ENCODE data around the gene MEN1.

Gene MEN1

DNA sequence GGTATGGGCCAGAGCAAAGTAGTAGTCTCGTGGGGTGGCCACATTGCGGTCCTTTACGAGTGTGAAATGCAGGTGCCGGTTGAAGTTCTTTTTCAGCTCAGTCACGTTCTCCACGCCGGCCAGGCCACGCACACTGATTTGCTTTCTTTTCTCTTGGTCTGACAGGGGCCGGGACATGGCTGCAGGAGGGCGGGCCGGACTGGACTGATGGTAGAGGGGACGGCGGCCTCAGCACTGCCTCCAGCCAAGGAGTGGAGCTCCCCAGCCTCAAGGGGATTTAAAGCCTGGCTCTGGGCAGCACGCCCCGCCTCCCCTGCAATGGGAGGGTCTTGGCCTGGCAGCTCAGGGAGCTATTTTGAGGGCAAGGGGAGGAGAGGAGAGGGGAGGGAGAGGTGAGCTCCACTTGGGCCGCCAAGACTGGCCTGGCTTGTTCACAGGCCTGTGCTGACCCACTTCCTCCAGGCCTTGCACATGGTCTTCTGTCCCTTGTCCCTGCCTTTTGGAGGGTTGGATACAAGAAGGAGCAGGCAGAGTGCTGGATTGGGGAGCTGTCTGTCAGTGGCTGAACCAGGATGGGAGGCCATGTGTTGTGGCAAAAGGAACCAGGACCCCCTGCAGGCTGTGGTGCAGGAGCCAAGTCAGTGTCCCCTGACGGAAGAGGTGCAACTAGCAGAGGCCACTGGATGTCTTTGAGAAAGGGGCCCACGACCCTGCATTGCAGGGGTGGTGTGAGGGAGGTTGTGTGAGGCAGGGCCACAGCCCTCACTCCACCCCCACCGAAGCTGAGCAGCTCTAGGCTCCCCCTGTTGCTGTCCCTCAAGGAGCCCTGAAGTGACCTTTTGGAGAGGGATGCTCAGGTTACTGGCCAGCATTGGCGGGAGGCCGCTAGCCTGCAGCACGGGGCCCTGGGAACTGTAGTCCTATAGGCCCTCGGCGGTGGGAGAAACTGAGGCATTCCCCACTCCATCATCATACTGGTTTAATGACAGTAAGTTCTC, 50.3 kb downstream of the MEN1 start, which contains the start of gene PYGM:
TSS of gene PYGM (minus strand) at position 253 of the 998 bp plus-strand sequence. CDS start at position 177, 76 bp downstream.
- peak in 1 of 2 donors; percentile 51 for DNase-seq

DNA sequence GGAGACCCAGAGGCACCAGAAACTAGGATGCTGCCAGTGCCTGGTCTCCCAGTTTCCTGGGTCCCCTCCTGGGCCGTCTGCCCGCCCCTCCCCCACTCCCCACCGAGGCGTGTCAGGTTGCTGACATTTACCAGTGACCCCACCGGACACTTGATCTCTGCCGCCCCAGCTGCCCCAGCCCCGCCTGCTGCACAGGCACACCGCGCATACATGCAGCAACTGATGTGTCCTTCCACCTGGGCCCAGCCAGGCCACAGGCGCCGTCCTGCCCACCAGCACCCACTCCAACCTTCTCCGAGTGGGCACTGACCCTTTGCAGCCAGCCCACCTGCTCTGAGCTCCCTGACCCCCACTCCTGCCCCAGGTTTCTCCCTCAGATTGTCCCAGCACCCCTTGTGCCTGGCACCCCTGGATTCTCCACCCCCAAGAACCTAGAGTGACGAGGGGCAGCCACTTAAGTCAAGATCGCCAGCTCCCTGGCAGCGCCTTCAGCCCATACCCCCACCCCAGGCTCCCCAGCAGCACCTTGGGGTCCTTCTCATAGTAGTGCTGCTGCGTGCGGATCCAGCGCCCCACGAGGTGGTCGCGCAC, 51.1 kb downstream of the MEN1 start:
- DNase-seq: no peak

DNA sequence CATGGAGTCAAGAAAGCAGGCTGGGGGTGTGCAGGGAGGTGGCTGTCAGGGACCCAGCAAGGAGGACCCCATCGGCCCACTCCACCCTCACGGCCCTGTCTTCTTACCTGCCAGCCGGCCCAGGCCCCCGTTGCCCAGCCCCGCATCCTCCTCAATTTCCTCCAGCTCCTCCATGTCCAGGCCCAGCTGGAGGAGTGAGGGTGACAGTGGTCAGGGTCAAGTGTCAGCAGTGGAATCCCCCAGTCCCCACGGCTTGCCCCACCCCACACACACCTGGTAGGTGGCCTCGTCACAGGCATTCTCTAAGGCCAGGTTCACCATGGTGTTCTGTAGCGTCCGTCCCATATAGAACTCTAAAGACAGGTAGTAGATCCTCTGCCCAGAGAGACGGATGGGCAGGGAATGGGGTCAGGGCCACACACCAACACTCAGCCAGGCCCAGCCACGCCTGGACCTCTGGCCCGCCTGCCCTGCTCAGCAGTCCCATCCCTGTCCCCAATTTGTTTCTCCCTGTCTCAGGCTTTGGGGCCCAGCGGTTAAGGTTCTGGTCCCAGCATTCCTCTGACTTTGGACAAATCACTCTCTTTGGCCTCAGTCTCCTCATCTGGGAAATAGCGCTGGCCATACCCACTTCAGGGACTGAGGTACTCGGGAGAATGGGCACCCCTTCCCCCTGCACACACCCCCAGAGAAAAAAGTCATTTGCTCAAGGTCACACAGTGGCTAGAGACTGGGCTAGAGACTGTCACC, 51.8 kb downstream of the MEN1 start:
- no peak for DNase-seq

DNA sequence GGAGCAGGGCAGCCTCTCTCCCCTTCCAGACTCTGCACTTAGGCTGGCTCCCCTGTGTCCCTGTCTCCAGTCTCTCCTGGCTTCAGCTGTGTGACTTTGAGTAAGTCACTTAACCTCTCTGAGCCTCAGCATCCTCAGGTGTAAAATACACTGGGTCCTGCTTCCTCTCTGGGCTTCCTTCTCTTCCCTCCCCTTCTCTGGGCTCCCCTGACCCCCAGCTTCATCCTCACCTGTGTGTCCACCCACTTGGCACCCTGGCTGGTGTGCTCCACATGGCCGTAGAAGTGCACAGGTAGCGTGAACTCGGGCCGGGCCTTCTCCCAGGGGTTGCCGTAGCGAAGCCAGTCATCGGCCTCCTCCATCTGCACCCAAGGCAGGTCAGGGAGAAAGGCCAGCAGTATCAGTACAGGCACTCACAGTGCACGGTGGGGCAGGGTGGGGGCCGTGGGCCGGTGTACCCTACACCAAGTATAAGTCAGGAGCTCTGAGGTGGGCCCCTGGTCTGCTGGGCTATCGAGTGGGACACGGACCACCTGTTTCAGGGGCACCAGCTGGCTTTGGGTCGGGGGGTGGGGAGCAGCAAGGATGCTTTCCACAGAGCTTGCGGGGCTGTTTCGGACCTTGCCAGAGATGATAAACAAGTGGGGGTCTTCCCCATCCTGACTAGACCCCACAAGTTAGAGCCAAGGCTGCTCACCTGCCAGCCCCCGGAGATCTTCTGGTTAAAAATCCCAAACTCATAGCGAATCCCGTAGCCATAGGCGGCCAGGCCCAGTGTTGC, 52.6 kb downstream of the MEN1 start:
- no peak for DNase-seq

GRCh38 chr11:64755681-64756361, 54.5 kb downstream of the MEN1 start:
- no peak for DNase-seq

- no peak for DNase-seq
Measured at GRCh38 chr11:64754919-64755662, 55.3 kb downstream of the MEN1 start.

DNA sequence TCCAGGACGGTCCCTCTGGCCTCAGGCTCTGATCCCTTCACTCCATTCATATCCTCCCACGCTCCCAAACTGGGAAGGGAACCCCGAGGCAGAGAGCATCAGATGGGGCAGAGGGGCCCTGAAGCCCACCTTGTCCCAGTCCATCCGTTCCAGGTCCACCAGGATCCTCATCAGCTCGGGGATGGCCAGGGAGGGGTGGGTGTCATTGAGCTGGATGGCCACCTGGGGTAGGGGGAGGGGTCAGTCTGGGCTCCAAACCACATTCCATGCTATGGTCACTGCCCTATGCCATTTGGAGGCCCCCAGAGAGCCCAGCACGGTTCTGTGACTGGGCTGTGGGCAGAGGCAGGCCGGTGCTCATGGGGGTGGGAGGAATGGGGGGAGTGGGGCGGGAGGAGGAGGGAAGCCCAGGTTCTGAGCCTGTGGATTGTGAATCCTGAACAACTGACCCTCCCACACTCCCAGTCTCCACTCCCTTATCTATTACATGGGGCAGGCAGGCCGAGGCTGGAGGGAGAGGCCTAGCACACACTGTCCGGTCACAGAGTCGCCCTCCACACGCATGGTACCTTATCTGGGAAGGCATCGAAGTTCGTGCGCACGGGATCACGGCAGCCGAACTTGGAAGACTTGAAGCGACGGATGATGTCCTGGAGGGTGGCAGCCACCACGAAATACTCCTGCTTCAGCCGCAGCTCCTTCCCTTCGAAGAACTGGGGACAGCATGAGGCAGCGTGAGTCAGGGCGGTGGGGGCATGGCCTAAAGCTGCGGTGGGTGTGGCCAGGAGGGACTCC, 56.0 kb downstream of the MEN1 start:
- DNase-seq: no peak
